ENCODE measurements around the gene STK32C. TPM values are rescaled to one million over a fixed set of nuclear protein-coding genes. Genes with fewer than 3 reads are reported as not detected.

The STK32C gene
- total and polyA plus RNA-seq, 2 of the 4 experiments (the other 2 are of a cell fraction) = 5.0 to 8.3 TPM

GRCh38 chr10:132331601-132332432 lies 24.1 kb upstream of the STK32C start, which contains the start of gene LRRC27:
Gene LRRC27 (plus strand): TSS chr10:132332193. CDS start chr10:132333525, 1,332 bp downstream.
- Histone ChIP-seq H3K18ac (ENCODE audit: low read depth, low read length) (peak within 1 kb of the TSS; percentile 72), H3K27me3 (ENCODE audit: control insufficient read depth, insufficient read depth, low read length) (no peaks in the 10 kb centered on the region), H3K9ac (ENCODE audit: low read depth, low read length) (peak within 1 kb of the TSS; percentile 97), H4K91ac (ENCODE audit: insufficient read depth, low read depth, low read length) (peak within 1 kb of the TSS; percentile 90), H4K8ac (ENCODE audit: low read depth in 2 of 2, low read length in 2 of 2) (peak within 1 kb of the TSS; percentile 80 to 96), H3K4me2 (ENCODE audit: low read depth, low read length) (peak within 1 kb of the TSS; percentile 96), H3K4me3 (ENCODE audit: insufficient read depth, low read depth, low read length) (peak within 1 kb of the TSS; percentile 97), H2BK15ac (ENCODE audit: low read depth, low read length) (no peak within 1 kb of the TSS), H2BK20ac (ENCODE audit: low read depth, low read length) (peak within 1 kb of the TSS; percentile 40; the same call in 1 of the 2 replicates), H4K20me1 (ENCODE audit: insufficient read depth, low read length) (0 out of 2 replicates have a peak, but pooled peaks cover 3% of the 10 kb centered on the region), H3K56ac (ENCODE audit: extremely low read depth, insufficient read depth, low read length) (peak within 1 kb of the TSS; percentile 90), H3K4me1 (ENCODE audit: control insufficient read depth, insufficient read depth, low read length) (peaks cover 6% of the 10 kb centered on the region), H3K27ac (ENCODE audit: insufficient read depth, low read length) (peak within 1 kb of the TSS; percentile 93), H3K14ac (replicated peaks; ENCODE audit: low read depth, low read length) (peak within 1 kb of the TSS; percentile 100), H2AK9ac (replicated peaks; ENCODE audit: low read depth, low read length, poor library complexity) (peak within 1 kb of the TSS; percentile 100), H3K36me3 (ENCODE audit: control insufficient read depth, insufficient read depth, low read length) (peaks cover 7% of the 10 kb centered on the region; the same call in 1 of the 2 replicates), H3K9me1 (ENCODE audit: insufficient read depth, low read length) (peaks cover 3% of the 10 kb centered on the region; the same call in 1 of the 2 replicates), H3K79me1 (ENCODE audit: low read depth in 1 of 2, low read length in 2 of 2) (peaks cover 12 to 48% of the 10 kb centered on the region in 2 experiments), H2AFZ (replicated peaks; ENCODE audit: low read length, poor library complexity) (peak within 1 kb of the TSS; percentile 99), H2BK5ac (ENCODE audit: low read depth, low read length, poor library complexity, severe bottlenecking) (peak within 1 kb of the TSS; percentile 92), H4K5ac (ENCODE audit: low read depth, low read length) (peak within 1 kb of the TSS; percentile 75), H3K9me3 (ENCODE audit: control insufficient read depth, insufficient read depth, low read length) (no peaks in the 10 kb centered on the region), H2AK5ac (ENCODE audit: low read depth, low read length) (peak within 1 kb of the TSS; percentile 98), H3K4ac (ENCODE audit: low read depth, low read length) (peak within 1 kb of the TSS; percentile 100), H3K23ac (ENCODE audit: low read depth, low read length) (peak within 1 kb of the TSS; percentile 93), H2BK120ac (ENCODE audit: low read depth, low read length) (peak within 1 kb of the TSS; percentile 82)
- CTCF ChIA-PET = no interaction called here
- no TSS peak for BruUV-seq (replicated peaks)
- ATAC-seq (ENCODE audit: low read depth) = peak; percentile 96
- POLR2A ChIA-PET (ENCODE audit: unreplicated experiment) = no interaction called here
- peak; percentile 96 for DNase-seq
- in situ Hi-C loops (cut with MboI; ENCODE audit: low sequenced_read_pairs) (no loop called here), intact Hi-C loops (cut with micrococcal nuclease) (no loop called here), dilution Hi-C loops (cut with HindIII; ENCODE audit: low sequenced_read_pairs, unreplicated experiment) (loop anchor here (25.0 kb wide), 1 partner anchor 95 kb away; no protein-coding TSS in a partner anchor)
- TF ChIP-seq BHLHE40 (IDR thresholded peaks at IDR 0.05; ENCODE audit: low read depth, low read length) (peak; percentile 64), MXI1 (IDR thresholded peaks at IDR 0.05; ENCODE audit: borderline replicate concordance, low read depth, low read length) (peak; percentile 89), MAZ (IDR thresholded peaks at IDR 0.05; ENCODE audit: borderline replicate concordance, low read depth, low read length) (peak; percentile 90; the same call in 1 of the 2 replicates), FOS (IDR thresholded peaks at IDR 0.05; ENCODE audit: low read depth, low read length) (no peak)
- WGBS, 2 experiments (ENCODE audit: extremely low coverage in 2 of 2, insufficient read length in 1 of 2) = 1% methylated on average over 27 of the region's 89 CpGs; no CpG with 5 or more reads in 1 of the 2 experiments
